Tibial artery (tissue), 4 donors: Measurements from ENCODE around the gene LCN6.

Experiments used
- DNase-seq, 2 donors: peaks; one replicate each; pipeline ENCODE4 v3.0.0-alpha.2; 2019
- H3K27ac ChIP-seq, 2 donors: fragments of 200-600 bp; sonication (generic) in 1 of 2; 1 replicate in 1 of 2; 2 replicates in 1 of 2; pipeline ENCODE4 v1.5.1; 2018 to 2019; ENCODE audit warnings: mild to moderate bottlenecking in 1 of 2
- H3K27me3 ChIP-seq, 2 donors: fragments of 200-600 bp; sonication (generic) in 1 of 2; one replicate each; pipeline versions ENCODE4 v1.5.1 to v1.6.0; 2016 to 2019
- H3K36me3 ChIP-seq, 3 donors: fragments of 200-600 bp; sonication (generic) in 2 of 3; one replicate each; pipeline ENCODE4 v1.5.1; 2016 to 2019; ENCODE audit warnings: mild to moderate bottlenecking in 2 of 3
- H3K4me1 ChIP-seq, 4 donors: fragments of 200-600 bp; sonication (generic) in 2 of 4; 1 replicate in 3 of 4; 2 replicates in 1 of 4; pipeline ENCODE4 v1.5.1; 2016 to 2019
- H3K4me3 ChIP-seq, 2 donors: fragments of 200-600 bp; sonication (generic) in 1 of 2; 1 replicate in 1 of 2; 2 replicates in 1 of 2; pipeline ENCODE4 v1.5.1; 2018 to 2019; ENCODE audit warnings: mild to moderate bottlenecking in 2 of 2
- H3K9me3 ChIP-seq, 3 donors: fragments of 200-600 bp; sonication (generic) in 1 of 3; one replicate each; pipeline ENCODE4 v1.5.1; 2016 to 2019
- CTCF ChIP-seq, 2 experiments: fragments of 200-600 bp in 1 of 2; fragments of 450-650 bp in 1 of 2; IDR thresholded peaks; one replicate each; pipeline ENCODE4 v1.5.1; 2017 to 2019; ENCODE audit warnings: antibody characterized with exemption in 2 of 2, mild to moderate bottlenecking in 1 of 2, moderate library complexity in 1 of 2
- intact Hi-C: fragments of 100-400 bp; cut with DNase I; formaldehyde crosslinking; loops from one replicate; pipeline ENCODE4 v1.15.0; 2023; ENCODE audit warnings: low total_unique reads

Gene LCN6

GRCh38 chr9:136697821-136698526 is 50.4 kb downstream of the LCN6 start:
- no peak for TF ChIP-seq CTCF (IDR thresholded peaks at IDR 0.05)
- Histone ChIP-seq H3K36me3 (no peaks in the 10 kb centered on the region), H3K27ac (no peak overlapping the region), H3K4me1 (peaks cover 0 to 13% (median 0%) of the 10 kb centered on the region in 4 donors), H3K9me3 (no peaks in the 10 kb centered on the region), H3K4me3 (no peak overlapping the region), H3K27me3 (peaks cover 0 to 66% of the 10 kb centered on the region in 2 donors)
- intact Hi-C loops: no loop called here
- no peak for DNase-seq

GRCh38 chr9:136697146-136697820 is 51.0 kb downstream of the LCN6 start:
- intact Hi-C loops: no loop called here
- Histone ChIP-seq H3K27me3 (peaks cover 0 to 66% of the 10 kb centered on the region in 2 donors), H3K4me3 (no peak overlapping the region), H3K27ac (no peak overlapping the region), H3K4me1 (peaks cover 0 to 13% (median 0%) of the 10 kb centered on the region in 4 donors), H3K9me3 (no peaks in the 10 kb centered on the region), H3K36me3 (no peaks in the 10 kb centered on the region)
- TF ChIP-seq CTCF (IDR thresholded peaks at IDR 0.05): no peak
- no peak for DNase-seq

GRCh38 chr9:136696502-136696901 is 51.8 kb downstream of the LCN6 start:
- H3K4me3 ChIP-seq: no peak overlapping the region
- peaks cover 0 to 61% of the 10 kb centered on the region in 2 donors for H3K27me3 ChIP-seq
- intact Hi-C loops: no loop called here
- DNase-seq: no peak
- TF ChIP-seq CTCF (IDR thresholded peaks at IDR 0.05): no peak
- H3K27ac ChIP-seq: no peak overlapping the region
- H3K9me3 ChIP-seq: no peaks in the 10 kb centered on the region
- no peaks in the 10 kb centered on the region for H3K36me3 ChIP-seq
- H3K4me1 ChIP-seq: peaks cover 0 to 13% (median 0%) of the 10 kb centered on the region in 4 donors

GRCh38 chr9:136695955-136696354 is 52.4 kb downstream of the LCN6 start:
- H3K9me3 ChIP-seq: no peaks in the 10 kb centered on the region
- no peaks in the 10 kb centered on the region for H3K36me3 ChIP-seq
- H3K4me3 ChIP-seq: no peak overlapping the region
- H3K4me1 ChIP-seq: peaks cover 0 to 17% (median under 1%) of the 10 kb centered on the region in 4 donors
- peaks cover 0 to 56% of the 10 kb centered on the region in 2 donors for H3K27me3 ChIP-seq
- no peak overlapping the region for H3K27ac ChIP-seq
- intact Hi-C loops: no loop called here
- TF ChIP-seq CTCF (IDR thresholded peaks at IDR 0.05): no peak
- no peak for DNase-seq

GRCh38 chr9:136695435-136695895 is 52.9 kb downstream of the LCN6 start:
- no peaks in the 10 kb centered on the region for H3K9me3 ChIP-seq
- intact Hi-C loops: no loop called here
- no peak overlapping the region for H3K4me3 ChIP-seq
- H3K36me3 ChIP-seq: no peaks in the 10 kb centered on the region
- peaks cover 0 to 51% of the 10 kb centered on the region in 2 donors for H3K27me3 ChIP-seq
- no peak for DNase-seq
- TF ChIP-seq CTCF (IDR thresholded peaks at IDR 0.05): no peak
- H3K27ac ChIP-seq: no peak overlapping the region
- H3K4me1 ChIP-seq: peaks cover 0 to 22% (median 2%) of the 10 kb centered on the region in 4 donors
